Midbrain (tissue), 1 donor: Measurements from ENCODE around the gene EIF3A.
"Not testable (repeated sequence)": the region's sequence is repeated elsewhere in the genome, so short reads cannot be mapped to it uniquely, and the experiment has no call there.

ENCODE experiments used
- DNase-seq: peaks from one replicate; lab custom pipeline; 2025; lab: John Stamatoyannopoulos, UW

The EIF3A gene

GRCh38 chr10:119100434-119101238 lies 20.0 kb upstream of the EIF3A start:
- no peak for DNase-seq

GRCh38 chr10:119098576-119098975 lies 18.0 kb upstream of the EIF3A start:
- DNase-seq, result no peak

GRCh38 chr10:119096641-119097415 lies 16.2 kb upstream of the EIF3A start:
- DNase-seq, result not testable (repeated sequence)

- no peak for DNase-seq
These were observed 15.0 kb upstream of the EIF3A start for GRCh38 chr10:119095640-119096039.

GRCh38 chr10:119090968-119091367 lies 10.4 kb upstream of the EIF3A start:
- DNase-seq, result no peak

GRCh38 chr10:119090026-119090795 lies 9.6 kb upstream of the EIF3A start:
- DNase-seq, result no peak

- DNase-seq, result no peak
These were observed 6.8 kb upstream of the EIF3A start for GRCh38 chr10:119087271-119087882.

- DNase-seq, result no peak
These were observed 4.3 kb upstream of the EIF3A start for GRCh38 chr10:119084896-119085295.

- peak; percentile 49 for DNase-seq
These were observed 757 bp downstream of the EIF3A start for GRCh38 chr10:119079599-119080520.

GRCh38 chr10:119078422-119079179 lies 2.0 kb downstream of the EIF3A start:
- DNase-seq, result no peak

GRCh38 chr10:119073584-119073983 lies 7.0 kb downstream of the EIF3A start:
- DNase-seq, result no peak

GRCh38 chr10:119070395-119071165 lies 10.0 kb downstream of the EIF3A start:
- DNase-seq, result no peak

- no peak for DNase-seq
These were observed 18.7 kb downstream of the EIF3A start for GRCh38 chr10:119061926-119062325.

GRCh38 chr10:119061352-119061751 lies 19.3 kb downstream of the EIF3A start:
- no peak for DNase-seq

- DNase-seq, result no peak
These were observed 20.5 kb downstream of the EIF3A start for GRCh38 chr10:119060107-119060506.

GRCh38 chr10:119059557-119059956 lies 21.1 kb downstream of the EIF3A start:
- no peak for DNase-seq

- DNase-seq, result no peak
These were observed 22.6 kb downstream of the EIF3A start for GRCh38 chr10:119058010-119058409.

- DNase-seq, result no peak
These were observed 25.1 kb downstream of the EIF3A start for GRCh38 chr10:119055472-119055871.

- DNase-seq, result no peak
These were observed 28.8 kb downstream of the EIF3A start for GRCh38 chr10:119051775-119052174.
